WTC11 (cell line): ENCODE data around the gene PLK2.

Experiments
- CBFB ChIP-seq: sonication (generic); formaldehyde crosslinking; IDR thresholded peaks from 2 replicates; pipeline ENCODE4 v1.8.1; 2022; ENCODE audit warnings: mild to moderate bottlenecking, low read depth, missing genetic modification reagents
- CREB1 ChIP-seq: sonication (generic); formaldehyde crosslinking; IDR thresholded peaks from 2 replicates; pipeline ENCODE4 v1.8.0; 2023; ENCODE audit warnings: mild to moderate bottlenecking, missing genetic modification reagents
- NFYB ChIP-seq: sonication (generic); formaldehyde crosslinking; conservative IDR thresholded peaks from 2 replicates; pipeline ENCODE4 v1.8.0; 2022; ENCODE audit warnings: low read depth, missing genetic modification reagents
- RELA ChIP-seq: sonication (generic); formaldehyde crosslinking; IDR thresholded peaks from 2 replicates; pipeline ENCODE4 v1.8.1; 2022; ENCODE audit warnings: missing genetic modification reagents, mild to moderate bottlenecking, borderline replicate concordance
- TF ChIP-seq, protein P1 (sequence below): sonication (generic); formaldehyde crosslinking; IDR thresholded peaks from 2 replicates; pipeline ENCODE4 v1.8.1; 2022; ENCODE audit warnings: low read depth, missing genetic modification reagents, borderline replicate concordance
- TF ChIP-seq, protein P2 (sequence below): sonication (generic); formaldehyde crosslinking; IDR thresholded peaks from 2 replicates; pipeline ENCODE4 v1.8.1; 2023; ENCODE audit warnings: mild to moderate bottlenecking, missing genetic modification reagents, borderline replicate concordance
- TF ChIP-seq, protein P3 (sequence below): fragments of 200-600 bp; IDR thresholded peaks from 2 replicates; pipeline ENCODE4 v1.8.0; 2022; ENCODE audit warnings: antibody characterized with exemption

DNA sequence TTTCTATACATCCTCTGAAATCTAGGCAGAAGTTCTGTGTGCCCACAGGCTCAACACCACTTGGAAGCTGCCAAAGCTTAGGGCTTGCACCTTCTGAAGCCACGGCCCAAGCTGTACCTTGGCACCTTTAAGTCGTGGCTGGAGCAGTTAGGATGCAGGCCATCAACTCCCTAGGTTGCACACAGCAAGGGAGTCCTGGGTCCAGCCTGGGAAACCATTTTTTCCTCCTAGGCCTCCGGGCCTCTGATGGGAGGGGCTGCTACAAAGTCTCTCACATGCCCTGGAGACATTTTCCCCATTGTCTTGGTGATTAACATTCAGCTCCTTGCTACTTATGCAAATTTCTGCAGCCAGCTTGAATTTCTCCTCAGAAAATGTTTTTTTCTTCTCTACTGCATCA lies 15.5 kb upstream of the PLK2 start:
- TF ChIP-seq, protein P1, sequence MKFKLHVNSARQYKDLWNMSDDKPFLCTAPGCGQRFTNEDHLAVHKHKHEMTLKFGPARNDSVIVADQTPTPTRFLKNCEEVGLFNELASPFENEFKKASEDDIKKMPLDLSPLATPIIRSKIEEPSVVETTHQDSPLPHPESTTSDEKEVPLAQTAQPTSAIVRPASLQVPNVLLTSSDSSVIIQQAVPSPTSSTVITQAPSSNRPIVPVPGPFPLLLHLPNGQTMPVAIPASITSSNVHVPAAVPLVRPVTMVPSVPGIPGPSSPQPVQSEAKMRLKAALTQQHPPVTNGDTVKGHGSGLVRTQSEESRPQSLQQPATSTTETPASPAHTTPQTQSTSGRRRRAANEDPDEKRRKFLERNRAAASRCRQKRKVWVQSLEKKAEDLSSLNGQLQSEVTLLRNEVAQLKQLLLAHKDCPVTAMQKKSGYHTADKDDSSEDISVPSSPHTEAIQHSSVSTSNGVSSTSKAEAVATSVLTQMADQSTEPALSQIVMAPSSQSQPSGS (CRISPR knock-in tag): no peak
- TF ChIP-seq, protein P2, sequence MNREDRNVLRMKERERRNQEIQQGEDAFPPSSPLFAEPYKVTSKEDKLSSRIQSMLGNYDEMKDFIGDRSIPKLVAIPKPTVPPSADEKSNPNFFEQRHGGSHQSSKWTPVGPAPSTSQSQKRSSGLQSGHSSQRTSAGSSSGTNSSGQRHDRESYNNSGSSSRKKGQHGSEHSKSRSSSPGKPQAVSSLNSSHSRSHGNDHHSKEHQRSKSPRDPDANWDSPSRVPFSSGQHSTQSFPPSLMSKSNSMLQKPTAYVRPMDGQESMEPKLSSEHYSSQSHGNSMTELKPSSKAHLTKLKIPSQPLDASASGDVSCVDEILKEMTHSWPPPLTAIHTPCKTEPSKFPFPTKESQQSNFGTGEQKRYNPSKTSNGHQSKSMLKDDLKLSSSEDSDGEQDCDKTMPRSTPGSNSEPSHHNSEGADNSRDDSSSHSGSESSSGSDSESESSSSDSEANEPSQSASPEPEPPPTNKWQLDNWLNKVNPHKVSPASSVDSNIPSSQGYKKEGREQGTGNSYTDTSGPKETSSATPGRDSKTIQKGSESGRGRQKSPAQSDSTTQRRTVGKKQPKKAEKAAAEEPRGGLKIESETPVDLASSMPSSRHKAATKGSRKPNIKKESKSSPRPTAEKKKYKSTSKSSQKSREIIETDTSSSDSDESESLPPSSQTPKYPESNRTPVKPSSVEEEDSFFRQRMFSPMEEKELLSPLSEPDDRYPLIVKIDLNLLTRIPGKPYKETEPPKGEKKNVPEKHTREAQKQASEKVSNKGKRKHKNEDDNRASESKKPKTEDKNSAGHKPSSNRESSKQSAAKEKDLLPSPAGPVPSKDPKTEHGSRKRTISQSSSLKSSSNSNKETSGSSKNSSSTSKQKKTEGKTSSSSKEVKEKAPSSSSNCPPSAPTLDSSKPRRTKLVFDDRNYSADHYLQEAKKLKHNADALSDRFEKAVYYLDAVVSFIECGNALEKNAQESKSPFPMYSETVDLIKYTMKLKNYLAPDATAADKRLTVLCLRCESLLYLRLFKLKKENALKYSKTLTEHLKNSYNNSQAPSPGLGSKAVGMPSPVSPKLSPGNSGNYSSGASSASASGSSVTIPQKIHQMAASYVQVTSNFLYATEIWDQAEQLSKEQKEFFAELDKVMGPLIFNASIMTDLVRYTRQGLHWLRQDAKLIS (CRISPR knock-in tag): no peak
- TF ChIP-seq CBFB (CRISPR knock-in tag): no peak
- TF ChIP-seq RELA (CRISPR knock-in tag): no peak
- TF ChIP-seq, protein P3, sequence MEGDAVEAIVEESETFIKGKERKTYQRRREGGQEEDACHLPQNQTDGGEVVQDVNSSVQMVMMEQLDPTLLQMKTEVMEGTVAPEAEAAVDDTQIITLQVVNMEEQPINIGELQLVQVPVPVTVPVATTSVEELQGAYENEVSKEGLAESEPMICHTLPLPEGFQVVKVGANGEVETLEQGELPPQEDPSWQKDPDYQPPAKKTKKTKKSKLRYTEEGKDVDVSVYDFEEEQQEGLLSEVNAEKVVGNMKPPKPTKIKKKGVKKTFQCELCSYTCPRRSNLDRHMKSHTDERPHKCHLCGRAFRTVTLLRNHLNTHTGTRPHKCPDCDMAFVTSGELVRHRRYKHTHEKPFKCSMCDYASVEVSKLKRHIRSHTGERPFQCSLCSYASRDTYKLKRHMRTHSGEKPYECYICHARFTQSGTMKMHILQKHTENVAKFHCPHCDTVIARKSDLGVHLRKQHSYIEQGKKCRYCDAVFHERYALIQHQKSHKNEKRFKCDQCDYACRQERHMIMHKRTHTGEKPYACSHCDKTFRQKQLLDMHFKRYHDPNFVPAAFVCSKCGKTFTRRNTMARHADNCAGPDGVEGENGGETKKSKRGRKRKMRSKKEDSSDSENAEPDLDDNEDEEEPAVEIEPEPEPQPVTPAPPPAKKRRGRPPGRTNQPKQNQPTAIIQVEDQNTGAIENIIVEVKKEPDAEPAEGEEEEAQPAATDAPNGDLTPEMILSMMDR: no peak
- no peak for TF ChIP-seq NFYB (CRISPR knock-in tag)
- TF ChIP-seq CREB1 (CRISPR knock-in tag): no peak
